ENCODE measurements around the gene LAMB2.
A peak's percentile ranks its signal among the peaks of the same experiment; 100 is the strongest.

The LAMB2 gene

GRCh38 chr3:49171775-49172500 lies 39.1 kb upstream of the LAMB2 start:
- Histone ChIP-seq H3K9me3 (ENCODE audit: control insufficient read depth, low read length) (no peaks in the 10 kb centered on the region), H3K4me3 (ENCODE audit: insufficient read depth, low read depth, low read length, poor library complexity, severe bottlenecking) (peak overlapping the region; percentile 82), H3K36me3 (ENCODE audit: control insufficient read depth, insufficient read depth, low read length) (no peaks in the 10 kb centered on the region), H3K27ac (ENCODE audit: insufficient read depth, low read length, poor library complexity, severe bottlenecking) (no peak overlapping the region), H3K27me3 (replicated peaks; ENCODE audit: control insufficient read depth, insufficient read depth, low read length, poor library complexity, severe bottlenecking) (no peaks in the 10 kb centered on the region), H3K4me1 (ENCODE audit: control insufficient read depth, insufficient read depth, low read length, poor library complexity, severe bottlenecking) (peaks cover 11% of the 10 kb centered on the region)
- DNase-seq: no peak

GRCh38 chr3:49171119-49171774 lies 38.4 kb upstream of the LAMB2 start, which contains the start of gene KLHDC8B:
TSS of gene KLHDC8B (plus strand) at chr3:49171598. CDS start at chr3:49172770, 1,172 bp downstream.
- Histone ChIP-seq H3K4me1 (ENCODE audit: control insufficient read depth, insufficient read depth, low read length, poor library complexity, severe bottlenecking) (peaks cover 17% of the 10 kb centered on the region), H3K9me3 (ENCODE audit: control insufficient read depth, low read length) (no peaks in the 10 kb centered on the region), H3K27me3 (replicated peaks; ENCODE audit: control insufficient read depth, insufficient read depth, low read length, poor library complexity, severe bottlenecking) (no peaks in the 10 kb centered on the region), H3K27ac (ENCODE audit: insufficient read depth, low read length, poor library complexity, severe bottlenecking) (no peak within 1 kb of the TSS), H3K36me3 (ENCODE audit: control insufficient read depth, insufficient read depth, low read length) (no peaks in the 10 kb centered on the region), H3K4me3 (ENCODE audit: insufficient read depth, low read depth, low read length, poor library complexity, severe bottlenecking) (peak within 1 kb of the TSS; percentile 82)
- peak; percentile 60 to 71 (median 63) for DNase-seq

GRCh38 chr3:49170744-49171118 lies 37.9 kb upstream of the LAMB2 start:
- H3K9me3 ChIP-seq (ENCODE audit: control insufficient read depth, low read length): no peaks in the 10 kb centered on the region
- H3K27ac ChIP-seq (ENCODE audit: insufficient read depth, low read length, poor library complexity, severe bottlenecking): no peak overlapping the region
- H3K27me3 ChIP-seq (replicated peaks; ENCODE audit: control insufficient read depth, insufficient read depth, low read length, poor library complexity, severe bottlenecking): no peaks in the 10 kb centered on the region
- H3K36me3 ChIP-seq (ENCODE audit: control insufficient read depth, insufficient read depth, low read length): no peaks in the 10 kb centered on the region
- no peak for DNase-seq
- peak overlapping the region; percentile 82 for H3K4me3 ChIP-seq (ENCODE audit: insufficient read depth, low read depth, low read length, poor library complexity, severe bottlenecking)
- peaks cover 19% of the 10 kb centered on the region for H3K4me1 ChIP-seq (ENCODE audit: control insufficient read depth, insufficient read depth, low read length, poor library complexity, severe bottlenecking)

- Histone ChIP-seq H3K4me3 (ENCODE audit: insufficient read depth, low read depth, low read length, poor library complexity, severe bottlenecking) (peak overlapping the region; percentile 76), H3K27me3 (replicated peaks; ENCODE audit: control insufficient read depth, insufficient read depth, low read length, poor library complexity, severe bottlenecking) (no peaks in the 10 kb centered on the region), H3K36me3 (ENCODE audit: control insufficient read depth, insufficient read depth, low read length) (peaks cover 10% of the 10 kb centered on the region), H3K9me3 (ENCODE audit: control insufficient read depth, low read length) (no peaks in the 10 kb centered on the region), H3K27ac (ENCODE audit: insufficient read depth, low read length, poor library complexity, severe bottlenecking) (peak overlapping the region; percentile 70), H3K4me1 (ENCODE audit: control insufficient read depth, insufficient read depth, low read length, poor library complexity, severe bottlenecking) (peaks cover 33% of the 10 kb centered on the region)
- no peak for DNase-seq
Measured at GRCh38 chr3:49166752-49167556, 34.1 kb upstream of the LAMB2 start.

GRCh38 chr3:49165771-49166751 lies 33.2 kb upstream of the LAMB2 start, which contains the start of gene CCDC71:
TSS of gene CCDC71 (minus strand) at chr3:49166331. CDS start at chr3:49164208, 2,123 bp downstream.
- Histone ChIP-seq H3K4me1 (ENCODE audit: control insufficient read depth, insufficient read depth, low read length, poor library complexity, severe bottlenecking) (peaks cover 27% of the 10 kb centered on the region), H3K27ac (ENCODE audit: insufficient read depth, low read length, poor library complexity, severe bottlenecking) (peak within 1 kb of the TSS; percentile 70), H3K27me3 (replicated peaks; ENCODE audit: control insufficient read depth, insufficient read depth, low read length, poor library complexity, severe bottlenecking) (no peaks in the 10 kb centered on the region), H3K4me3 (ENCODE audit: insufficient read depth, low read depth, low read length, poor library complexity, severe bottlenecking) (peak within 1 kb of the TSS; percentile 76), H3K9me3 (ENCODE audit: control insufficient read depth, low read length) (no peaks in the 10 kb centered on the region), H3K36me3 (ENCODE audit: control insufficient read depth, insufficient read depth, low read length) (peaks cover 15% of the 10 kb centered on the region)
- DNase-seq: peak; percentile 40 to 57 (median 49)

- H3K4me1 ChIP-seq (ENCODE audit: control insufficient read depth, insufficient read depth, low read length, poor library complexity, severe bottlenecking): peaks cover 22% of the 10 kb centered on the region
- no peak for DNase-seq
- no peaks in the 10 kb centered on the region for H3K27me3 ChIP-seq (replicated peaks; ENCODE audit: control insufficient read depth, insufficient read depth, low read length, poor library complexity, severe bottlenecking)
- H3K36me3 ChIP-seq (ENCODE audit: control insufficient read depth, insufficient read depth, low read length): peaks cover 15% of the 10 kb centered on the region
- peak overlapping the region; percentile 70 for H3K27ac ChIP-seq (ENCODE audit: insufficient read depth, low read length, poor library complexity, severe bottlenecking)
- H3K9me3 ChIP-seq (ENCODE audit: control insufficient read depth, low read length): no peaks in the 10 kb centered on the region
- peak overlapping the region; percentile 76 for H3K4me3 ChIP-seq (ENCODE audit: insufficient read depth, low read depth, low read length, poor library complexity, severe bottlenecking)
Measured at GRCh38 chr3:49164983-49165720, 32.3 kb upstream of the LAMB2 start.

GRCh38 chr3:49163609-49164008 lies 30.8 kb upstream of the LAMB2 start:
- Histone ChIP-seq H3K27ac (ENCODE audit: insufficient read depth, low read length, poor library complexity, severe bottlenecking) (no peak overlapping the region), H3K36me3 (ENCODE audit: control insufficient read depth, insufficient read depth, low read length) (peaks cover 15% of the 10 kb centered on the region), H3K4me3 (ENCODE audit: insufficient read depth, low read depth, low read length, poor library complexity, severe bottlenecking) (no peak overlapping the region), H3K27me3 (replicated peaks; ENCODE audit: control insufficient read depth, insufficient read depth, low read length, poor library complexity, severe bottlenecking) (no peaks in the 10 kb centered on the region), H3K4me1 (ENCODE audit: control insufficient read depth, insufficient read depth, low read length, poor library complexity, severe bottlenecking) (peaks cover 22% of the 10 kb centered on the region), H3K9me3 (ENCODE audit: control insufficient read depth, low read length) (no peaks in the 10 kb centered on the region)
- DNase-seq: no peak

- H3K27ac ChIP-seq (ENCODE audit: insufficient read depth, low read length, poor library complexity, severe bottlenecking): no peak overlapping the region
- no peaks in the 10 kb centered on the region for H3K27me3 ChIP-seq (replicated peaks; ENCODE audit: control insufficient read depth, insufficient read depth, low read length, poor library complexity, severe bottlenecking)
- no peaks in the 10 kb centered on the region for H3K9me3 ChIP-seq (ENCODE audit: control insufficient read depth, low read length)
- H3K4me3 ChIP-seq (ENCODE audit: insufficient read depth, low read depth, low read length, poor library complexity, severe bottlenecking): no peak overlapping the region
- peaks cover 22% of the 10 kb centered on the region for H3K4me1 ChIP-seq (ENCODE audit: control insufficient read depth, insufficient read depth, low read length, poor library complexity, severe bottlenecking)
- DNase-seq: no peak
- H3K36me3 ChIP-seq (ENCODE audit: control insufficient read depth, insufficient read depth, low read length): peaks cover 15% of the 10 kb centered on the region
Measured at GRCh38 chr3:49162751-49163419, 30.0 kb upstream of the LAMB2 start.
